ENCODE measurements around the gene ZFHX3. TPM values are rescaled to one million over a fixed set of nuclear protein-coding genes. Genes with fewer than 3 reads are reported as not detected.

The ZFHX3 gene
- total and polyA plus RNA-seq, 10 of the 15 experiments (the other 5 are each of a cell fraction or from before 2014, with no cell fraction given) = 0.68 to 8.6 (median 2.0) TPM

- POLR2A ChIA-PET = no interaction called here
- in situ Hi-C loops (cut with MboI) = no loop called here
These were observed 226.6 kb downstream of the ZFHX3 start for GRCh38 chr16:72821185-72821950.

More at GRCh38 chr16:72821185-72821950, 226.6 kb downstream of the ZFHX3 start:
- Histone ChIP-seq H3K4me3 (no peak overlapping the region), H3K27me3 (replicated peaks in 1 of 2; ENCODE audit: control insufficient read depth in 2 of 2, insufficient read depth in 2 of 2, low read length in 1 of 2) (no peaks in the 10 kb centered on the region), H3K27ac (ENCODE audit: control insufficient read depth, insufficient read depth) (no peak overlapping the region), H2AFZ (ENCODE audit: control insufficient read depth, low read depth, low read length) (no peak overlapping the region), H3K4me2 (ENCODE audit: control insufficient read depth, insufficient read depth) (no peak overlapping the region), H3K9me3 (replicated peaks; ENCODE audit: control insufficient read depth, insufficient read depth, low read length) (no peaks in the 10 kb centered on the region), H3K9ac (ENCODE audit: control insufficient read depth, insufficient read depth, low read length) (no peak overlapping the region), H3K79me2 (ENCODE audit: control insufficient read depth, insufficient read depth, low read length) (no peaks in the 10 kb centered on the region), H3K4me1 (ENCODE audit: control insufficient read depth, insufficient read depth, low read length) (no peaks in the 10 kb centered on the region), H3K36me3 (ENCODE audit: control insufficient read depth in 2 of 2, insufficient read depth in 2 of 2, low read length in 1 of 2) (no peaks in the 10 kb centered on the region), H4K20me1 (ENCODE audit: control insufficient read depth, insufficient read depth) (no peaks in the 10 kb centered on the region)
- TF ChIP-seq PRDM15 (CRISPR knock-in tag; IDR thresholded peaks at IDR 0.05) (no peak), E2F4 (IDR thresholded peaks at IDR 0.05; ENCODE audit: low read depth, low read length) (no peak), SMARCA5 (IDR thresholded peaks at IDR 0.05) (no peak), BCLAF1 (IDR thresholded peaks at IDR 0.05) (no peak), FOXM1 (IDR thresholded peaks at IDR 0.05; ENCODE audit: low read depth, low read length) (no peak), NKRF (conservative IDR thresholded peaks at IDR 0.05) (no peak), MTA2 (IDR thresholded peaks at IDR 0.05; ENCODE audit: low read depth) (no peak), CTCF (IDR thresholded peaks at IDR 0.05 in 2 of 3, conservative IDR thresholded peaks at IDR 0.05 in 1 of 3; ENCODE audit: control insufficient read depth in 2 of 3, extremely low read depth in 1 of 3, insufficient read depth in 1 of 3, low read depth in 3 of 3, low read length in 3 of 3) (no peak), MYB (IDR thresholded peaks at IDR 0.05; ENCODE audit: borderline replicate concordance, low read depth, low read length) (no peak), PAX8 (IDR thresholded peaks at IDR 0.05) (no peak)
- FAIRE-seq (no peak), DNase-seq (ENCODE audit: low read depth, low spot score) (no peak), ATAC-seq (no peak)
- no TSS peak for BruUV-seq (replicated peaks)
- CTCF ChIA-PET = interaction anchor here (1.0 to 2.1 kb wide), 2 partner anchors 11 to 319 kb away, joined by 3 to 18 read pairs; no protein-coding TSS in a partner anchor
- SMC1A ChIA-PET (ENCODE audit: uncharacterized antibody, unreplicated experiment) = no interaction called here
- 90% methylated on average over 9 of the region's 9 CpGs for WGBS (ENCODE audit: insufficient coverage, insufficient replicate concordance, low lambda C conversion rate, missing lambda C conversion rate)
- RAD21 ChIA-PET (ENCODE audit: unreplicated experiment) = interaction anchor here (1.0 kb wide), 2 partner anchors 11 to 318 kb away, joined by 3 read pairs; no protein-coding TSS in a partner anchor
- intact Hi-C loops (cut with micrococcal nuclease; ENCODE audit: unreplicated experiment) = no loop called here
